ENCODE measurements around the gene RAD51B.

RAD51B gene

GRCh38 chr14:68770051-68770450, 950.5 kb downstream of the RAD51B start:
- Histone ChIP-seq H3K27me3 (ENCODE audit: insufficient read depth, poor library complexity, severe bottlenecking) (no peaks in the 10 kb centered on the region), H3K4me1 (ENCODE audit: insufficient read depth, poor library complexity, severe bottlenecking) (peaks cover 8% of the 10 kb centered on the region), H3K36me3 (ENCODE audit: low read depth) (no peaks in the 10 kb centered on the region), H3K27ac (ENCODE audit: poor library complexity, severe bottlenecking) (no peak overlapping the region), H3K9me3 (ENCODE audit: severe bottlenecking) (no peaks in the 10 kb centered on the region), H3K4me3 (ENCODE audit: severe bottlenecking) (no peak overlapping the region)
- DNase-seq (ENCODE audit: low spot score), result no peak
- no peak for ATAC-seq (ENCODE audit: low read depth)
- TF ChIP-seq, protein P1, sequence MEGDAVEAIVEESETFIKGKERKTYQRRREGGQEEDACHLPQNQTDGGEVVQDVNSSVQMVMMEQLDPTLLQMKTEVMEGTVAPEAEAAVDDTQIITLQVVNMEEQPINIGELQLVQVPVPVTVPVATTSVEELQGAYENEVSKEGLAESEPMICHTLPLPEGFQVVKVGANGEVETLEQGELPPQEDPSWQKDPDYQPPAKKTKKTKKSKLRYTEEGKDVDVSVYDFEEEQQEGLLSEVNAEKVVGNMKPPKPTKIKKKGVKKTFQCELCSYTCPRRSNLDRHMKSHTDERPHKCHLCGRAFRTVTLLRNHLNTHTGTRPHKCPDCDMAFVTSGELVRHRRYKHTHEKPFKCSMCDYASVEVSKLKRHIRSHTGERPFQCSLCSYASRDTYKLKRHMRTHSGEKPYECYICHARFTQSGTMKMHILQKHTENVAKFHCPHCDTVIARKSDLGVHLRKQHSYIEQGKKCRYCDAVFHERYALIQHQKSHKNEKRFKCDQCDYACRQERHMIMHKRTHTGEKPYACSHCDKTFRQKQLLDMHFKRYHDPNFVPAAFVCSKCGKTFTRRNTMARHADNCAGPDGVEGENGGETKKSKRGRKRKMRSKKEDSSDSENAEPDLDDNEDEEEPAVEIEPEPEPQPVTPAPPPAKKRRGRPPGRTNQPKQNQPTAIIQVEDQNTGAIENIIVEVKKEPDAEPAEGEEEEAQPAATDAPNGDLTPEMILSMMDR (IDR thresholded peaks at IDR 0.05; ENCODE audit: poor library complexity, severe bottlenecking), result no peak

GRCh38 chr14:68770553-68771286, 951.1 kb downstream of the RAD51B start:
- H3K4me3 ChIP-seq (ENCODE audit: severe bottlenecking), result no peak overlapping the region
- H3K9me3 ChIP-seq (ENCODE audit: severe bottlenecking), result no peaks in the 10 kb centered on the region
- TF ChIP-seq, protein P1 (IDR thresholded peaks at IDR 0.05; ENCODE audit: poor library complexity, severe bottlenecking), result no peak
- H3K4me1 ChIP-seq (ENCODE audit: insufficient read depth, poor library complexity, severe bottlenecking), result peaks cover 8% of the 10 kb centered on the region
- H3K36me3 ChIP-seq (ENCODE audit: low read depth), result no peaks in the 10 kb centered on the region
- no peak for ATAC-seq (ENCODE audit: low read depth)
- no peaks in the 10 kb centered on the region for H3K27me3 ChIP-seq (ENCODE audit: insufficient read depth, poor library complexity, severe bottlenecking)
- DNase-seq (ENCODE audit: low spot score), result no peak
- no peak overlapping the region for H3K27ac ChIP-seq (ENCODE audit: poor library complexity, severe bottlenecking)

- no peak overlapping the region for H3K27ac ChIP-seq (ENCODE audit: poor library complexity, severe bottlenecking)
- H3K9me3 ChIP-seq (ENCODE audit: severe bottlenecking), result no peaks in the 10 kb centered on the region
- H3K4me3 ChIP-seq (ENCODE audit: severe bottlenecking), result no peak overlapping the region
- H3K4me1 ChIP-seq (ENCODE audit: insufficient read depth, poor library complexity, severe bottlenecking), result peaks cover 8% of the 10 kb centered on the region
- DNase-seq (ENCODE audit: low spot score) (no peak), ATAC-seq (ENCODE audit: low read depth) (no peak)
- no peaks in the 10 kb centered on the region for H3K27me3 ChIP-seq (ENCODE audit: insufficient read depth, poor library complexity, severe bottlenecking)
- TF ChIP-seq, protein P1 (IDR thresholded peaks at IDR 0.05; ENCODE audit: poor library complexity, severe bottlenecking), result no peak
- H3K36me3 ChIP-seq (ENCODE audit: low read depth), result no peaks in the 10 kb centered on the region
Observed at GRCh38 chr14:68771631-68772030, 952.1 kb downstream of the RAD51B start.

- Histone ChIP-seq H3K27me3 (ENCODE audit: insufficient read depth, poor library complexity, severe bottlenecking) (no peaks in the 10 kb centered on the region), H3K9me3 (ENCODE audit: severe bottlenecking) (no peaks in the 10 kb centered on the region), H3K4me3 (ENCODE audit: severe bottlenecking) (no peak overlapping the region), H3K27ac (ENCODE audit: poor library complexity, severe bottlenecking) (no peak overlapping the region), H3K36me3 (ENCODE audit: low read depth) (no peaks in the 10 kb centered on the region), H3K4me1 (ENCODE audit: insufficient read depth, poor library complexity, severe bottlenecking) (peaks cover 8% of the 10 kb centered on the region)
- TF ChIP-seq, protein P1 (IDR thresholded peaks at IDR 0.05; ENCODE audit: poor library complexity, severe bottlenecking), result no peak
- DNase-seq (ENCODE audit: low spot score) (no peak), ATAC-seq (ENCODE audit: low read depth) (no peak)
Observed at GRCh38 chr14:68772761-68773381, 953.3 kb downstream of the RAD51B start.

Measured in RWPE2 (cell line).